GM21526 (cell line): ENCODE measurements around the gene TEX26.

ENCODE experiments used
- ATAC-seq: cut with Tn5 transposase; IDR thresholded peaks from one replicate; pipeline ENCODE4 v1.9.1; 2021; ENCODE audit warnings: moderate library complexity; ENCODE audit not compliant: unreplicated experiment, low FRiP score

Gene TEX26

DNA sequence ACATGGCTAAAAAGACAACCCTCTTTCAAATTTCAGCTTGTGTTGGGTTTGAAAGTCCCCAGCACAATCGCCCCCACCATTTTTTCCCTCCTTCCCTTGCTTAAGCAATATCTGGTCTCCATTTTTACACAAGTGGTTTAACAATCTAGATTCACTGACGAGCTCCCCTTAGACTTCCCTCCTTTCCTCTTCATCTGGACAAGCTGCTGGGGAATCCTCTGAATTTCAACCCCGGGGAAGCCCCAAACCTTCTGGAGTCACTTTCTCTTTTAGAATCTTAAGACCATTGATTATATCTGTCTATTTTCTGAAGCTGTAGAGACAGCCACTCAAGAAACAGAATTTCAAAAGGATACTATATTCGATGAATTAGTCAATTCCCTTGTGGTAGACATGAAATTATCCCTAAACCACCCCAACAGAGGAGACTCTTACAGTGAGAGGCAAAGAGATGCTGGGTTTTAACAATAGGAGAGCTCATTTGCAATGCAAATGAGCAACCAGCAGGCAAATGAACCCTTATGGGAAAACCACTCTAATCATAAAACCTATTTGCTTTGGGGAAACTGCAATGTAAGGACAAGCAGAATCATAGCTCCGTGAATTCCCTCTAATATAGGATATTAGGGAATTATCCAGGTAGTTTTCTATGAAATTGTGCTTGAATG is 78.9 kb downstream of the TEX26 start:
- ATAC-seq = no peak

DNA sequence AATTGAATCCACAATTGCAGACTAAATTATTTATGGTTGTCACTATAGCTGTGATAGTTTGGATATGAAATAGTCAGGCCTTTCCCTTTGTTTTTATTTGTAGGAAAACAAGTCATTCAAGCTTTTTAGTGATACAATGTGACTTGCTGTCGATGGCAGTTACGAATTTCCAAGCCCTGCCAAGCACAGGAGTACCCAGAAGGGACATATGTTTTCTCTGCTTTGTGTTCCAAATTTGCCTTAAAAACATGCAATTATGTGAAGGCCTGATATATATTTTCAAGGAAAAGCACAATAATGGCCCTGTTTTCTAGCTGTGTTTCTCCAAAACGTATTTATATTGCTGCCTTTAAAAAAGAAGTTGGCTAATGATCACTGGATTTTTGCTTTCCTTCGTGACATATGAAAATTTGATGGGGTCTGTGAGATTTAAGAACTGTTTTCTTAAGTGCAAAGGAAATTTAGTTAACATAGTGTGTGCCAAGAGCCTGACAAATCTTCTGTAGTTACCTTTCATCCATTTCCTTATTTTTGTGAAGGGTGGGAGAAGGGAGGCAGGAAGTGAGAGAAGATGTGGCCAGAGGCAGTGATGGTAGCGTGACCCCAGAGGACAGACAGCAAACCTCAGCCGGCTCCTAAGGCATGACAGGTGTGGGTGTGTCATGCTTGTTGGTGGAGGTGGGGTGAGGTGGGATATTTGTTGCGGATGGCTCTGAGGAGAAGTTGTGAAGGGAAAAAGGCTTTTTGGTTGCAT is 79.6 kb downstream of the TEX26 start:
- no peak for ATAC-seq

DNA sequence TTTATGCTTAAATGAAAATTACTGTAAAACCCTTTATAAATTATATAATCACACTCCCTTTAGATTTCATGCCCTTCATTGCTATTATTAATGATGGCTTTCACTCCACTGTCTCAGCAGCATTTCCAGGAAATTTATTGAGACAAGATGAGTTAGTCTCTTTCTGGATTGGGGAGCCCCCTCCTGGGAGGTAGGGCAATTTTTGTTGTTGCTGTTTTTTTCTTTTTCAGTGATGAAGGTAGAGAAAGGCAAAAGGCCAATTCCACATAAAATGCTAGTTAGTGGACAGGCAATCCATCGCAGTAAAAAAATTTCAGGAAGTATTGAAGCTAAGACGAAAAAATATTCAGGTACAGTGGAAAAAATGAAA is 80.2 kb downstream of the TEX26 start:
- no peak for ATAC-seq

DNA sequence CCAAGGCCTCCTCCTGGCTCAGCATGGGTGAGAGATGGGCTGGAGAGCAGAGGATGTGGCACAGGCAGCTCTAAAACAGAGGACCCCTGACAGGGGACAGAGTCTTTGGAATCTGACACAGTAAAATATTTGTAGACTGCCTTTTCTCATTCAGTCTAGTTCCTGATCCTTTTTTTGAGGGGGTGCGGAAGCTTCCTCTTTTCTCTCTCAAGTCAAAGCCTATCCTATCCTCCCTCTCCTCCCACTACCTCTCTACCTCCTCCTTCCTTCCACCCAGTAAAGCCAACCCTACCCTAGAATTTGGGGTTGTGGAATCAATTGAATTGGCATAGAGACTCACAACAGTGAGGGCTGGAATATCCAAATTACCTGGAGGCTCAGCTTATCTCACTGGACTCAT is 82.0 kb downstream of the TEX26 start:
- no peak for ATAC-seq

DNA sequence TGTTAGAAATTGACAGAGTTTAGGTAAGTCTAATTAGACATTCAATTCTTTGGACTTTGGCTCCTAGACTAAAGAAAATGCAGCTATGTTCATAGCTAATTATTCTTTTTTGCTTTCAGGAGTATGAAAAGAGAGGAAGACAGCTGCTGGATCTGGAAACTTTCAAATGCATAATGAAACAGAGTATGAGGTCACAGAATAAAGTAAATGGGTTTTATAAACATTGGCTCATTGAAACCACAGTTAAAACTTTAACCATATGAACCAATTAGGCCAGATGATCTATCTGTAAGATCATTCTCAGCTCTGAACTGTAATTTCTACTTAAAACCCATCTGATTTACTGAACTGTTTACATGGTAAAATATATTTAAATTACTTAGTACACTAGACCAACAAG is 82.7 kb downstream of the TEX26 start:
- ATAC-seq = no peak

DNA sequence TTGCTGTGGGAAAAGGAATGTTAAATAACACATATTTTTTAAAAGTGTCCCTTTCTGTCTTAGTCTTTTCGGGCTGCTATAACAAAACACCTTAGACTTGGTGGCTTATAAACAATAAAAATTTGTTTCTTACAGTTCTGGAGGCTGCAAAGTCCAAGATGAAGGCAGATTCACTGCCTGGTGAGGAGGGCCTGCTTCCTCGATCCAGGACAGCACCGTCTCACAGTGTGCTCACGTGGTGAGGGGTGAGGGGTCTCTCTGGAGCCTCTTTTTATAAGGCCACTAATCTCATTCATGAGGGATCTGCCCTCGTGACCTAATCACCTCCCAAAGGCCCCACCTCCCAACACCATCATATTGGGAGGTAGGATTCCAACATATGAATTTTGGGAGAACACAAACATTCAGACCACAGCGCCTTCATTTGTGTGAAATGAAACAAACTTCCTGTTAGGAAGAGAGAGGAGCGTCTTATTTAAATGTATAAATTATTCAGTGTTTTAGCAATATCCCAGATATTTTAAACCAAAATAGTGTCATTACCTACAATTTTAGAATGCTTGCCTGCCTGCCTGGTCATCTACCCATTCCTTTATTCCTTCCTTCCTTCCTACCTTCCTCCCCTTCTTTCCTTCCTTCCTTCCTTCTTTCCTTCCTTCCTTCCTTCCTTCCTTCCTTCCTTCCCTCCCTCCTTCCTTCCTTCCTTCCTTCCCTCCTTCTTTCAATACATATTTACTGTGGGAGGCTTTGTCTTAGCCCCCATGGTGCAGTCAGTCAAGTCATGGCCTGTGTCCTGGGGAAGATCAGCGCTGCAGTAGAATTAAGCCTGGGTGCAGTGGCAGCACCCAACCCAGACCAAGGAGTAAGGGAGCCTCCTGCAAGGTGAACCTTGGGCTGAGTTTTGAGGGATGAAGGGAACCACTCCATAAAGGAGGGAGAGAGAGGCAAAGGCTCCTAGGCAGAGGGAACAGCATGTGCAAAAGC is 84.2 kb downstream of the TEX26 start:
- ATAC-seq = no peak

DNA sequence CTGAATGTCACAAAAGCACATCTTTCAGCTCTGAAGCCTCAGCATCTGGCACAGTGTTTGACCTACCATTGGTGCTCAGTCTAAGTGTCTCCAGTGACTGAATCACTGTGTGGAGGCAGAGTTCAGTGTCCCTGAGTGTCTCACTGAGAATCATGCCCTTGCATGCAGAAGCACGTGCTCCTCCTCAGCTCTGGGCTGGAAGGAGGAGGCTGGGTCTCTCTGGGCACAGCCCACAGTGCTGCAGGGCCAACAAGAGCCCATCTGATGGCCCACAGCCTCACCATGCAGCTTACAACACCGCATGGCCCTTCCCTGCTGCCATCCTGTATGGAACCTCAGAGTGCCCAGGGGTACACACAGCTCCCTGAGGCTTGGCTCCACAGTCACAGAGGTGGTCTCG is 86.1 kb downstream of the TEX26 start:
- no peak for ATAC-seq

DNA sequence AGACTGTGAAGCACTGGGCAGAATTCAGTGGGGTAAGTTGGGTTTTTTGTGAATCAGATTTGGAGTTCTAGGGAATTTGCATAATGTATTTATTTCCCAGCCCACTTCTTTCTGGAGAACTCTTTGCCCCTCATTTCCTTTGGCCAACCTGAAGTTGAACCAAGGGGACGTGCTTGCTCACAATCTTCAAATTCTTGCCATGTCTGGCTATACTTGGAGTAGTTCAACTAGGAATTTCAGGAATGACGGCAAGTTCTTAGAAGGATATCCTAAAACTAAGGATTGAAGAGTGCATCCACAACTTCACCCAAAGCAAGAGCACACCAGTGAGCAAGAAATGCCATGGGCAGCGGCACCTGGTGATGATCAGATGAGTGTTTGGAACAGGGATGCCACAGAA is 88.5 kb downstream of the TEX26 start:
- no peak for ATAC-seq

DNA sequence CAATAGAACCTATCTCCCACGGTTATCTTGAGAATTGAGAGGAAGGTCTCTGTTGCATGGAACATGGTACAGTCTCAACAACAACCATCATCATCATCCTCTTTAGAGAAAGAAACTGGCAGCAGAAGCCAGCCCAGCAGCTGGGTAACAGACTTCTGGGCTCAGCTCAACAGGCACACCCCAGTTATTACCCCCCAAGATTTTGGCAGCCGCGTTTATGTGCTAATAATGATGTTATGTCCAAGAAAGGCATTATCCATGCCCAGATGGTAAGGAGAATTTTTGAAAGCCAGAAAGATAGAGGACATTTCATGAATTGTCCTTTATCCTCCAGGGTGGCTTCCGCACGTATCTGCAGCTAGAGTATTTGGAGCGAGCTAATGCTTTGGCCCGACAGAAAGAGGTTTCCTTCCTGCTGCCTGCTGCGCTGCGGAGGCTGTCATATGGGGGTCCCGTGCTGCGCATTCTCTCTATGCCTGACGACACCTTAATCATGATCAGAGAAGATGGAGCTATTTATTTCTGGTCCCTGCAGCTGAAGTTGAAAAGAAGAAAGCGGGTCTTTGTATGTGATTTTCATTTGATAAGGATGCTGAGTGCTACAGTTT is 89.9 kb downstream of the TEX26 start:
- no peak for ATAC-seq

DNA sequence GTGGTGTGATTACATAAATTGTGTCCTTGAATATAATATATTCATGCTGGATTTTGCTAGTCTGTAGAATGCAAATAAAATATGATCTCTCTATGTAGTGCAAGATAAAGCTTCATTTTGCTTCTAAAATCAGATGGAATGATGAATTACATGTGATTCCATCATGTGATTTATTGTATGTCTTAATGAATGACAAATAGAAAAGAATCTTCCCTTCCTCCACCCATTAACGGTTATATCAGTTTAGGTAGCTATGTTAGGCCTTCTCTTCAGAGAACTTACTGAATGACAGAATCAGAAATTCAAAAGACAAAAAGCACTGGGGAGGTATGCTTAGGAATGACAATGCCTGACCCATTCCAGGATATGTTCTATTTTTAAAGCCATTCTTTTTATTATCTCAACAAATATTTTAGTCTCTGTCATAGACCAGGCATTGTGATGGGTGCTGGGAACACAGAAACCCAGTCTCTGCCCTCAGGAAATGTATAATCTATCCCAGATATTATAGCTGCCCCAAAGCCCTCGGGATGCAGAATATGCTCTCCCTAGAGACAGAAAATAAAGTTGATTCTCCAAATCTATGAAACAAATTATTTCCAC is 90.6 kb downstream of the TEX26 start:
- ATAC-seq = no peak
